Measurements from ENCODE around the gene TRAF4. TPM values are rescaled to one million over a fixed set of nuclear protein-coding genes. Genes with fewer than 3 reads are reported as not detected.
A peak's percentile ranks its signal among the peaks of the same experiment; 100 is the strongest.

Gene TRAF4
- total RNA-seq, 1 experiment from 2014 or later = 40.7 TPM

DNA sequence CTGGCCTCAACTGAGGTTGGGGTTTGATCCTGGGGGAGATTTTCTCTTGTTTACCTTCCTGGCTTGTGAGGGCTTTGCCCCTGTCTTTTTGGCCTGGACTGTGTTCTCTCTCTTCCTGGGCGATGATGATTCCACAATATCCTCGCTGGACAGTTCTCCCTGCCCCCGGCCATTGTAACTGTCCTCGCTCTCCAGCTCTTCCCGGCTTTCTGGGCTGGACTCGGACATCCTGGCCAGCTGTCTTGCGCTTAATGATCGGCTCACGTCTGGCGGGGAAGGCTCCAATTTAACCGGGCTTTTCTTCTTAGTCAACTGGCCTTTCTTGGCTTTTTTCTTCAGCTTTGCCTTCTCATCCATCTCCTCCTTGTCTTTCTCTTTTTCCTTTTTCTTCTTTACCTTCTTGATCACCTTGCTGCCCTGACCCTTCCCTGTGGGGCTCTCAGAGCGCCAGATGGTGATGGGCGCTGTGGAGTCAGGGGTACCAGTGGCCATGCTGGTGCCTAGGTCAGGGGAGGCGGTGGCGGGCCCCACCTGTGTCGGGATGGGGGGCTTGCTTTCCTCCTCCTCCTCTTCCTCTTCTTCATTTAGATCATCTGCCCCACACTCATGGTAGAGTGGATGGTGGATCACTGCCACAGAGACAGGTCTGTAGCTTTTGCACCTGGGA is 40.1 kb upstream of the TRAF4 start:
- H2AFZ ChIP-seq (ENCODE audit: low read length) = no peak overlapping the region
- H3K27ac ChIP-seq (ENCODE audit: low read length) = no peak overlapping the region
- no peak overlapping the region for H3K9ac ChIP-seq (ENCODE audit: low read length)

GRCh38 chr17:28704219-28704858 is 39.5 kb upstream of the TRAF4 start:
- no peak overlapping the region for H2AFZ ChIP-seq (ENCODE audit: low read length)
- no peaks in the 10 kb centered on the region for H3K79me2 ChIP-seq (ENCODE audit: low read length)
- no peaks in the 10 kb centered on the region for H3K4me1 ChIP-seq (ENCODE audit: low read length)
- H3K27ac ChIP-seq (ENCODE audit: low read length) = no peak overlapping the region
- no peak overlapping the region for H3K9ac ChIP-seq (ENCODE audit: low read length)
- no peaks in the 10 kb centered on the region for H3K9me3 ChIP-seq (ENCODE audit: low read length)
- no peak overlapping the region for H3K4me3 ChIP-seq (ENCODE audit: low read length)
- DNase-seq = no peak
- H3K9me2 ChIP-seq (replicated peaks; ENCODE audit: insufficient read depth, low read length) = no peaks in the 10 kb centered on the region
- H3K36me3 ChIP-seq (ENCODE audit: insufficient read depth, low read length) = peaks cover 23% of the 10 kb centered on the region; the same call in 1 of the 2 replicates
- no peaks in the 10 kb centered on the region for H4K20me1 ChIP-seq (ENCODE audit: insufficient read depth, low read depth, low read length)
- no peaks in the 10 kb centered on the region for H3K27me3 ChIP-seq (ENCODE audit: low read length)
- no peak overlapping the region for H3K4me2 ChIP-seq (ENCODE audit: low read depth, low read length, poor library complexity, severe bottlenecking)

More for the DNA sequence above, 40.1 kb upstream of the TRAF4 start:
- Histone ChIP-seq H3K9me3 (ENCODE audit: low read length) (no peaks in the 10 kb centered on the region), H4K20me1 (ENCODE audit: insufficient read depth, low read depth, low read length) (0 out of 2 replicates have a peak, but pooled peaks cover 2% of the 10 kb centered on the region), H3K27me3 (ENCODE audit: low read length) (no peaks in the 10 kb centered on the region), H3K36me3 (ENCODE audit: insufficient read depth, low read length) (peaks cover 30% of the 10 kb centered on the region; the same call in 1 of the 2 replicates), H3K4me3 (ENCODE audit: low read length) (no peak overlapping the region), H3K4me1 (ENCODE audit: low read length) (no peaks in the 10 kb centered on the region), H3K79me2 (ENCODE audit: low read length) (no peaks in the 10 kb centered on the region), H3K4me2 (ENCODE audit: low read depth, low read length, poor library complexity, severe bottlenecking) (no peak overlapping the region), H3K9me2 (replicated peaks; ENCODE audit: insufficient read depth, low read length) (no peaks in the 10 kb centered on the region)
- no peak for DNase-seq

GRCh38 chr17:28705074-28705659 is 38.6 kb upstream of the TRAF4 start:
- Histone ChIP-seq H3K27ac (ENCODE audit: low read length) (no peak overlapping the region), H2AFZ (ENCODE audit: low read length) (no peak overlapping the region), H3K9me2 (replicated peaks; ENCODE audit: insufficient read depth, low read length) (no peaks in the 10 kb centered on the region), H3K4me2 (ENCODE audit: low read depth, low read length, poor library complexity, severe bottlenecking) (no peak overlapping the region), H3K27me3 (ENCODE audit: low read length) (no peaks in the 10 kb centered on the region), H3K36me3 (ENCODE audit: insufficient read depth, low read length) (peaks cover 17% of the 10 kb centered on the region; the same call in 1 of the 2 replicates), H3K9ac (ENCODE audit: low read length) (no peak overlapping the region), H3K9me3 (ENCODE audit: low read length) (no peaks in the 10 kb centered on the region), H3K4me1 (ENCODE audit: low read length) (peaks cover 6% of the 10 kb centered on the region), H3K4me3 (ENCODE audit: low read length) (no peak overlapping the region), H4K20me1 (ENCODE audit: insufficient read depth, low read depth, low read length) (no peaks in the 10 kb centered on the region), H3K79me2 (ENCODE audit: low read length) (no peaks in the 10 kb centered on the region)
- no peak for DNase-seq

DNA sequence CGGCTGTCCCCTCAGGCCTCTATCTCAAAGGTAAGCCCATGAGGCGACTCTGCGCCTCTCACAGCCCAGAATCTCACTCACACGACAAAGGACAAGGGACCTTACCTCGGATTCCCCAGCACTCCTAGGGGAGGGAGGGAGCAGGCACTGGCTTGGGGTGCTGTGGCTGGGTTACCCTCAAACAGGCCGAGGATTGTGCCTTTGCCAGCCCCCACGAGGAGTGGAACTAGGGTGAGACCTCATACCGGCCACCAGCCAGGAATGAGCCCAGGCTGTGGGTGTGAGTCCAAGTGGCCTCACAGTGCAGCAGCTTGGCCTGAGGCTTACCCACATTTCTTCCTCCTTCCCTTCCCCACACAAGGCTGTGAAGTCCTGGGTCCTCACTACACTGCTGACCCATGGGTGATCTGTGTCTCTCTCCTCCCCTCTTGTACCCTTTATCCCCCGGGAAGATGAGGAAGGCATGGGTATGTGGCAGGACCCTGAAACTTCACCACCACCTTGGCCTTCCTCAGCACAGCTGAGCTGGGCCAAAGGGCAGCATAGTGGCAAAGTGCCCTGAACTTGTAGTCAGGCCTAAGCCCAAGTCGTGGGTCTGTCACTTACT is 38.0 kb upstream of the TRAF4 start:
- Histone ChIP-seq H3K4me1 (ENCODE audit: low read length) (peaks cover 11% of the 10 kb centered on the region), H2AFZ (ENCODE audit: low read length) (no peak overlapping the region), H3K9me2 (replicated peaks; ENCODE audit: insufficient read depth, low read length) (no peaks in the 10 kb centered on the region), H3K4me2 (ENCODE audit: low read depth, low read length, poor library complexity, severe bottlenecking) (no peak overlapping the region), H4K20me1 (ENCODE audit: insufficient read depth, low read depth, low read length) (no peaks in the 10 kb centered on the region), H3K9me3 (ENCODE audit: low read length) (no peaks in the 10 kb centered on the region), H3K27ac (ENCODE audit: low read length) (no peak overlapping the region), H3K36me3 (ENCODE audit: insufficient read depth, low read length) (peaks cover 11% of the 10 kb centered on the region; the same call in 1 of the 2 replicates), H3K27me3 (ENCODE audit: low read length) (no peaks in the 10 kb centered on the region), H3K79me2 (ENCODE audit: low read length) (no peaks in the 10 kb centered on the region), H3K9ac (ENCODE audit: low read length) (no peak overlapping the region), H3K4me3 (ENCODE audit: low read length) (no peak overlapping the region)
- DNase-seq = no peak

DNA sequence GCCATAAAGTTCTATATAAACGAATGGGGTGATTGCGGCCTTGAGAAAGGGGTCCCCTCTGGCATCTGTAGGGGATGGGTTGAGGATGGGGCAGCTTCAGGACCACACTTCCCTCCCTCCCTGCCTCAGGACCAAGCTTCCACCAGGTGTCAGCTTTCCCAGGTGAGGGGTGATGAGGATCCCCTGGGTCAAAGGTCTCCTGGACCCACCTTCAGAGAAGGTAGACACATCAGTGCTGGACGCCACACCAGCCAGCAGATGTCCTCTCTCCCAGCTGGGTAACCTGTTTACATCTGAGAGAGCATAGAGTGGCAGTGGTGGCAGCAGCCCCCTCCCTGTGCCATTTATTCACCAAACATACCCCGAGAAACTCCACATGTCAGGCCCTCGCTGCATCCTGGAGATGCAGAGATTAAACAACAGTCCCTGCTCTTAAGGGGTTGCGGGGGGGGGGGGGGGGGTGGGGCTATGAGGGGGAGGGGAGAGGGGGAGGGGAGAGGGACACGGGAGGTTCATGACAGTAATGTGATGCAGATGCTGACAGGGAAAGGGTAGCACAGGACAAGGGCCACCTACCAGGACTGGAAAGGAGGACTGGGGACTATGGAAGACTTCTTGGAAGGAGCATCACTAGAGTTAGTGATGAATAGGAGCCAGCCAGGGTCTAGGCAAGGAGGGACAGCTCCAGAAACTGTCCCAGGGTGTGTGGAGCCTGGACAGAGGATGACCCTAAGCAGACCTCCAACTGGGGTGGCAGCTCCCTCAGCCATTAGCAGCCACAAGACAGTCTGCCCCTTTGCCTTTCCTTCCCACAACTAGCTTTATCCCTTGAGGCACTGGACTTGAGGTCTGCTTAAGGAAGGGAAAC is 37.1 kb upstream of the TRAF4 start:
- no peak overlapping the region for H3K27ac ChIP-seq (ENCODE audit: low read length)
- no peaks in the 10 kb centered on the region for H3K9me2 ChIP-seq (replicated peaks; ENCODE audit: insufficient read depth, low read length)
- DNase-seq = no peak
- no peaks in the 10 kb centered on the region for H3K79me2 ChIP-seq (ENCODE audit: low read length)
- H3K9ac ChIP-seq (ENCODE audit: low read length) = no peak overlapping the region
- peaks cover 15% of the 10 kb centered on the region for H3K4me1 ChIP-seq (ENCODE audit: low read length)
- H2AFZ ChIP-seq (ENCODE audit: low read length) = no peak overlapping the region
- no peaks in the 10 kb centered on the region for H3K9me3 ChIP-seq (ENCODE audit: low read length)
- no peaks in the 10 kb centered on the region for H3K27me3 ChIP-seq (ENCODE audit: low read length)
- no peak overlapping the region for H3K4me3 ChIP-seq (ENCODE audit: low read length)
- H4K20me1 ChIP-seq (ENCODE audit: insufficient read depth, low read depth, low read length) = no peaks in the 10 kb centered on the region
- no peak overlapping the region for H3K4me2 ChIP-seq (ENCODE audit: low read depth, low read length, poor library complexity, severe bottlenecking)
- H3K36me3 ChIP-seq (ENCODE audit: insufficient read depth, low read length) = peaks cover 5% of the 10 kb centered on the region; the same call in 1 of the 2 replicates

DNA sequence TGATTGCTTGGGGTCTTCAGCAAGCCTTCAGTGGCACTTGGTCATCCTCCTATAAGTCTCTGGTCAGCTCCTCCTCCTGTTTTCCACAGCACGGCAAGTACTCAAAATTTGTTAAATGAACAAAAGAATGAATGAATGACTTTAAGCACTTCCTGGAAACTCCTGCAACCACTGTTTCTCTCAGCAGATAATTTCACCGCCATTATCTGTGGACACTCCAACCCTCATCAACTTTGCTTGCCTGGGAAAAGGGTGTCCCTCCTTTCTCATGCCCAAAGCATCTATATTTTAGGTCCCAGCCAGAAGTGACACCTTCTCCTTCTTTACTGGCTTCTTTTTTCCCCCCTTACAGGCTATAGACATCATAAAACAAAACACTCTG is 36.5 kb upstream of the TRAF4 start:
- no peaks in the 10 kb centered on the region for H3K27me3 ChIP-seq (ENCODE audit: low read length)
- H3K9me3 ChIP-seq (ENCODE audit: low read length) = no peaks in the 10 kb centered on the region
- H3K79me2 ChIP-seq (ENCODE audit: low read length) = no peaks in the 10 kb centered on the region
- H3K4me1 ChIP-seq (ENCODE audit: low read length) = peaks cover 21% of the 10 kb centered on the region
- H3K9me2 ChIP-seq (replicated peaks; ENCODE audit: insufficient read depth, low read length) = no peaks in the 10 kb centered on the region
- H3K27ac ChIP-seq (ENCODE audit: low read length) = no peak overlapping the region
- no peaks in the 10 kb centered on the region; the same call in 1 of the 2 replicates for H3K36me3 ChIP-seq (ENCODE audit: insufficient read depth, low read length)
- H4K20me1 ChIP-seq (ENCODE audit: insufficient read depth, low read depth, low read length) = no peaks in the 10 kb centered on the region
- no peak for DNase-seq
- no peak overlapping the region for H3K4me3 ChIP-seq (ENCODE audit: low read length)
- H2AFZ ChIP-seq (ENCODE audit: low read length) = no peak overlapping the region
- H3K4me2 ChIP-seq (ENCODE audit: low read depth, low read length, poor library complexity, severe bottlenecking) = no peak overlapping the region
- no peak overlapping the region for H3K9ac ChIP-seq (ENCODE audit: low read length)

DNA sequence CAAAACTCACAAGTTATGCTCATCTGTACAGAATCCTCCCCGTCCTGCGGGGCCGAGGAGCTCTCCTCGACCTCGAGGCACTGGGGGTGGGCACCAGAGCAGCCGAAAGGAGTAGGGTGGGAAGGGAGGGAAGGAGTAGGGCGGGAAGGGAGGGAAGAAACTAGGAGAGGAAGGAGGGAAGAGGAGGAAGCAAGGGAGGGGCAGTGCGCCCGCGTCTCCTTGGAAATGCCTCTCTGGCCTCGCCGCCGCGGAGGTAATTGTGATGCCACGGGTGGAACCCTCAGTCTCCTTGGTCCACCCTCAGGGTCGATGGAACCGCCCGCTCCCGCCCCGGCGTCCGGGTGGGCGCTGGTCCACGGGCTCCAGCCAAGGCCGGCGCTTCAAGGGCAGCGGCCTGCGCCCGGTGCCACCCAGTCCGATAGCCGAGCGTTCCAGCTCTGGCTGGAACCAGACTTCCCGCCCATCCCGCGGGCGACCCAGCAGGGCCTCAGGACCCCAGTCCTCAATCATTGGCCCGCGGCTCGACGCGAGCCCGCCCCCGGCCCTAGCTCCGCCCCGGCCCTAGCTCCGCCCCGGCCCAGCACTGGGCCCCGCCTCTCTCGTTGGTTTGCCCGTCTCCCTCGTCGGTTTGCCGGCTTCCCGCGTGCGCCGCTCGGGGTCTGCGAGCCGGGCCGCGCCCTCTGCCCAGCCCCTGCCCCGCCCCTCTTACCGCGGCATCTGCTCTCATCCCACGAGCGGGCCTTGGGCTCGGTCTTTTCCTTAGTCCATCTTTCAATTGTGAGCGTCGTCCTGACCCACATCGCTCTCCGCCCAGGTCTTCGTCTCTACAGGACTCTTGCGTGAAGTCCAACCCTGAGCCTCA is 32.7 kb upstream of the TRAF4 start:
- peak overlapping the region; percentile 54; the same call in 1 of the 2 replicates for H2AFZ ChIP-seq (ENCODE audit: low read length)
- peak overlapping the region; percentile 83 for H3K27ac ChIP-seq (ENCODE audit: low read length)

More for the DNA sequence above, 32.7 kb upstream of the TRAF4 start:
- peak overlapping the region; percentile 73 for H3K4me3 ChIP-seq (ENCODE audit: low read length)
- H3K4me1 ChIP-seq (ENCODE audit: low read length) = peaks cover 26% of the 10 kb centered on the region
- peak; percentile 96 for DNase-seq
- no peaks in the 10 kb centered on the region for H3K9me3 ChIP-seq (ENCODE audit: low read length)
- H3K27me3 ChIP-seq (ENCODE audit: low read length) = no peaks in the 10 kb centered on the region
- H3K9ac ChIP-seq (ENCODE audit: low read length) = peak overlapping the region; percentile 92
- H3K9me2 ChIP-seq (replicated peaks; ENCODE audit: insufficient read depth, low read length) = no peaks in the 10 kb centered on the region
- H3K36me3 ChIP-seq (ENCODE audit: insufficient read depth, low read length) = no peaks in the 10 kb centered on the region
- H3K79me2 ChIP-seq (ENCODE audit: low read length) = no peaks in the 10 kb centered on the region
- H4K20me1 ChIP-seq (ENCODE audit: insufficient read depth, low read depth, low read length) = no peaks in the 10 kb centered on the region
- peak overlapping the region; percentile 97 for H3K4me2 ChIP-seq (ENCODE audit: low read depth, low read length, poor library complexity, severe bottlenecking)
